ENCODE results near the gene FCF1. TPM values are rescaled to one million over a fixed set of nuclear protein-coding genes. Genes with fewer than 3 reads are reported as not detected.

Gene FCF1
- total and polyA plus RNA-seq, 9 of the 15 experiments (the other 6 are each of a cell fraction or from before 2014, with no cell fraction given) = 6.8 to 91.9 (median 40.0) TPM

GRCh38 chr14:74732387-74732786 is 19.4 kb downstream of the FCF1 start (continued):
- no peak for TF ChIP-seq ZNF318 (IDR thresholded peaks at IDR 0.05; ENCODE audit: borderline replicate concordance in 1 of 2, low read depth in 1 of 2)
- TF ChIP-seq GTF2B (IDR thresholded peaks at IDR 0.05; ENCODE audit: extremely low read depth, insufficient read length) = no peak
- no peak for TF ChIP-seq ZNF133 (CRISPR knock-in tag; IDR thresholded peaks at IDR 0.05)
- no peak for TF ChIP-seq ZNF408 (CRISPR knock-in tag; IDR thresholded peaks at IDR 0.05; ENCODE audit: low read depth)
